ENCODE results near the gene TBCEL.
A peak's percentile ranks its signal among the peaks of the same experiment; 100 is the strongest.

Gene TBCEL

GRCh38 chr11:121063728-121064127 is 39.8 kb downstream of the TBCEL start:
- Histone ChIP-seq H3F3A (ENCODE audit: control insufficient read depth, insufficient read depth) (no peaks in the 10 kb centered on the region), H4K20me1 (ENCODE audit: control insufficient read depth, insufficient read depth, low read depth, low read length) (no peaks in the 10 kb centered on the region), H3K4me2 (ENCODE audit: low read length) (no peak overlapping the region), H3K27me3 (ENCODE audit: control insufficient read depth, low read length) (no peaks in the 10 kb centered on the region), H3K36me3 (ENCODE audit: control insufficient read depth, low read length) (peaks cover 24% of the 10 kb centered on the region), H3K27ac (ENCODE audit: low read depth, low read length) (no peak overlapping the region), H3K4me3 (ENCODE audit: low read length) (no peak overlapping the region), H3K79me2 (ENCODE audit: control insufficient read depth, low read length) (no peaks in the 10 kb centered on the region), H3K9me2 (replicated peaks; ENCODE audit: control insufficient read depth, low read length) (no peaks in the 10 kb centered on the region), H3K4me1 (ENCODE audit: control insufficient read depth, low read length) (no peaks in the 10 kb centered on the region), H3K9me3 (ENCODE audit: control insufficient read depth, insufficient read depth, low read length) (no peaks in the 10 kb centered on the region)
- peak; percentile 38 for TF ChIP-seq CTCF (IDR thresholded peaks at IDR 0.05; ENCODE audit: low read depth, low read length, poor library complexity, severe bottlenecking)
- no peak for TF ChIP-seq EZH2phosphoT487 (IDR thresholded peaks at IDR 0.05; ENCODE audit: borderline replicate concordance, low read length)

- Histone ChIP-seq H3K79me2 (ENCODE audit: control insufficient read depth, low read length) (no peaks in the 10 kb centered on the region), H3F3A (ENCODE audit: control insufficient read depth, insufficient read depth) (no peaks in the 10 kb centered on the region), H4K20me1 (ENCODE audit: control insufficient read depth, insufficient read depth, low read depth, low read length) (no peaks in the 10 kb centered on the region), H3K27ac (ENCODE audit: low read depth, low read length) (no peak overlapping the region), H3K27me3 (ENCODE audit: control insufficient read depth, low read length) (no peaks in the 10 kb centered on the region), H3K4me1 (ENCODE audit: control insufficient read depth, low read length) (no peaks in the 10 kb centered on the region), H3K4me3 (ENCODE audit: low read length) (no peak overlapping the region), H3K9me2 (replicated peaks; ENCODE audit: control insufficient read depth, low read length) (no peaks in the 10 kb centered on the region), H3K9me3 (ENCODE audit: control insufficient read depth, insufficient read depth, low read length) (no peaks in the 10 kb centered on the region), H3K4me2 (ENCODE audit: low read length) (no peak overlapping the region), H3K36me3 (ENCODE audit: control insufficient read depth, low read length) (peaks cover 13% of the 10 kb centered on the region; the same call in 1 of the 2 replicates)
- TF ChIP-seq CTCF (IDR thresholded peaks at IDR 0.05; ENCODE audit: low read depth, low read length, poor library complexity, severe bottlenecking) (no peak), EZH2phosphoT487 (IDR thresholded peaks at IDR 0.05; ENCODE audit: borderline replicate concordance, low read length) (no peak)
Observed at GRCh38 chr11:121066623-121067022, 42.7 kb downstream of the TBCEL start.

GRCh38 chr11:121067026-121067425 is 43.1 kb downstream of the TBCEL start:
- no peak overlapping the region for H3K4me2 ChIP-seq (ENCODE audit: low read length)
- TF ChIP-seq EZH2phosphoT487 (IDR thresholded peaks at IDR 0.05; ENCODE audit: borderline replicate concordance, low read length), result no peak
- TF ChIP-seq CTCF (IDR thresholded peaks at IDR 0.05; ENCODE audit: low read depth, low read length, poor library complexity, severe bottlenecking), result no peak
- H3K27ac ChIP-seq (ENCODE audit: low read depth, low read length), result no peak overlapping the region

GRCh38 chr11:121067453-121067852 is 43.6 kb downstream of the TBCEL start:
- Histone ChIP-seq H3K36me3 (ENCODE audit: control insufficient read depth, low read length) (peaks cover 17% of the 10 kb centered on the region), H3K4me3 (ENCODE audit: low read length) (no peak overlapping the region), H3F3A (ENCODE audit: control insufficient read depth, insufficient read depth) (no peaks in the 10 kb centered on the region), H3K4me2 (ENCODE audit: low read length) (no peak overlapping the region), H3K9me3 (ENCODE audit: control insufficient read depth, insufficient read depth, low read length) (no peaks in the 10 kb centered on the region), H3K27me3 (ENCODE audit: control insufficient read depth, low read length) (no peaks in the 10 kb centered on the region), H4K20me1 (ENCODE audit: control insufficient read depth, insufficient read depth, low read depth, low read length) (no peaks in the 10 kb centered on the region), H3K27ac (ENCODE audit: low read depth, low read length) (no peak overlapping the region), H3K79me2 (ENCODE audit: control insufficient read depth, low read length) (no peaks in the 10 kb centered on the region), H3K9me2 (replicated peaks; ENCODE audit: control insufficient read depth, low read length) (no peaks in the 10 kb centered on the region), H3K4me1 (ENCODE audit: control insufficient read depth, low read length) (no peaks in the 10 kb centered on the region)
- TF ChIP-seq EZH2phosphoT487 (IDR thresholded peaks at IDR 0.05; ENCODE audit: borderline replicate concordance, low read length) (no peak), CTCF (IDR thresholded peaks at IDR 0.05; ENCODE audit: low read depth, low read length, poor library complexity, severe bottlenecking) (no peak)

More at GRCh38 chr11:121067026-121067425, 43.1 kb downstream of the TBCEL start:
- Histone ChIP-seq H3K9me3 (ENCODE audit: control insufficient read depth, insufficient read depth, low read length) (no peaks in the 10 kb centered on the region), H3K27me3 (ENCODE audit: control insufficient read depth, low read length) (no peaks in the 10 kb centered on the region), H4K20me1 (ENCODE audit: control insufficient read depth, insufficient read depth, low read depth, low read length) (no peaks in the 10 kb centered on the region), H3K36me3 (ENCODE audit: control insufficient read depth, low read length) (peaks cover 17% of the 10 kb centered on the region), H3F3A (ENCODE audit: control insufficient read depth, insufficient read depth) (no peaks in the 10 kb centered on the region), H3K79me2 (ENCODE audit: control insufficient read depth, low read length) (no peaks in the 10 kb centered on the region), H3K9me2 (replicated peaks; ENCODE audit: control insufficient read depth, low read length) (no peaks in the 10 kb centered on the region), H3K4me1 (ENCODE audit: control insufficient read depth, low read length) (no peaks in the 10 kb centered on the region), H3K4me3 (ENCODE audit: low read length) (no peak overlapping the region)

Measured in DOHH2 (cell line).